OCI-LY7 (cell line): Measurements from ENCODE around the gene LTN1.

Experiments used
- EZH2phosphoT487 ChIP-seq: fragments of 200-600 bp; sonication (generic); IDR thresholded peaks from 2 replicates; pipeline ENCODE4 v1.6.1; 2018; ENCODE audit warnings: low read depth, borderline replicate concordance, mild to moderate bottlenecking, mixed run types, antibody characterized with exemption, low read length, moderate library complexity, mixed read lengths
- TF ChIP-seq, protein P1 (sequence below): fragments of 200-600 bp; sonication (generic); conservative IDR thresholded peaks from 2 replicates; pipeline ENCODE4 v1.5.1; 2014; ENCODE audit warnings: mild to moderate bottlenecking, antibody characterized with exemption, low read length, moderate library complexity, mixed read lengths

DNA sequence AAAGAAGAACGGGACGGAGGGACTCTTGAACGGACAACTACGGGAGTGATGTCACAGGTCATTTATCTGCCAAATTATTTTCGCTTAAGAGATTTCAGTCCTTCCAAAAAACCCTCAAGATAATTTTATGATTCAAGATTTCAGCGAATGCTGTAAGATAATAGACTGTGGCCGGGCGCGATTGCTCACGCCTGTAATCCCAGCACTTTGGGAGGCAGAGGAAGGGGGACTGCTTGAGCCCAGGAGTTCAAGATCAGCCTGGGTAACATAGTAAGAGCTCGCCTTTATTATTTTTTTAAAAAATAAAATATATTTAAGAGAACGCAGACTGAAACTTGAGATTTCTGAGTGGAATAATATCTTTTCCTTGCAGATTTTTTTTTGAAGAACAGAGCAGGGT lies 25.9 kb upstream of the LTN1 start:
- TF ChIP-seq EZH2phosphoT487, result no peak
- TF ChIP-seq, protein P1, sequence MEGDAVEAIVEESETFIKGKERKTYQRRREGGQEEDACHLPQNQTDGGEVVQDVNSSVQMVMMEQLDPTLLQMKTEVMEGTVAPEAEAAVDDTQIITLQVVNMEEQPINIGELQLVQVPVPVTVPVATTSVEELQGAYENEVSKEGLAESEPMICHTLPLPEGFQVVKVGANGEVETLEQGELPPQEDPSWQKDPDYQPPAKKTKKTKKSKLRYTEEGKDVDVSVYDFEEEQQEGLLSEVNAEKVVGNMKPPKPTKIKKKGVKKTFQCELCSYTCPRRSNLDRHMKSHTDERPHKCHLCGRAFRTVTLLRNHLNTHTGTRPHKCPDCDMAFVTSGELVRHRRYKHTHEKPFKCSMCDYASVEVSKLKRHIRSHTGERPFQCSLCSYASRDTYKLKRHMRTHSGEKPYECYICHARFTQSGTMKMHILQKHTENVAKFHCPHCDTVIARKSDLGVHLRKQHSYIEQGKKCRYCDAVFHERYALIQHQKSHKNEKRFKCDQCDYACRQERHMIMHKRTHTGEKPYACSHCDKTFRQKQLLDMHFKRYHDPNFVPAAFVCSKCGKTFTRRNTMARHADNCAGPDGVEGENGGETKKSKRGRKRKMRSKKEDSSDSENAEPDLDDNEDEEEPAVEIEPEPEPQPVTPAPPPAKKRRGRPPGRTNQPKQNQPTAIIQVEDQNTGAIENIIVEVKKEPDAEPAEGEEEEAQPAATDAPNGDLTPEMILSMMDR, result no peak
